Ureter (tissue), 1 donor: Measurements from ENCODE around the gene SULT1C2. TPM values are rescaled to one million over a fixed set of nuclear protein-coding genes. Genes with fewer than 3 reads are reported as not detected.
A peak's percentile ranks its signal among the peaks of the same experiment; 100 is the strongest.
"Not testable (repeated sequence)": the region's sequence is repeated elsewhere in the genome, so short reads cannot be mapped to it uniquely, and the experiment has no call there.

Source experiments
- DNase-seq: peaks from one replicate; pipeline ENCODE4 v3.0.0-alpha.2; 2020; ENCODE audit warnings: low spot score
- total RNA-seq: library from RNA; stranded (reverse); gene quantifications from one replicate; pipeline ENCODE4 v1.2.4, GENCODE V29; 2023
- donor health status: DM: yes; HTN: yes; CAD: no.

Gene SULT1C2
- 4.1 TPM for total RNA-seq

DNA sequence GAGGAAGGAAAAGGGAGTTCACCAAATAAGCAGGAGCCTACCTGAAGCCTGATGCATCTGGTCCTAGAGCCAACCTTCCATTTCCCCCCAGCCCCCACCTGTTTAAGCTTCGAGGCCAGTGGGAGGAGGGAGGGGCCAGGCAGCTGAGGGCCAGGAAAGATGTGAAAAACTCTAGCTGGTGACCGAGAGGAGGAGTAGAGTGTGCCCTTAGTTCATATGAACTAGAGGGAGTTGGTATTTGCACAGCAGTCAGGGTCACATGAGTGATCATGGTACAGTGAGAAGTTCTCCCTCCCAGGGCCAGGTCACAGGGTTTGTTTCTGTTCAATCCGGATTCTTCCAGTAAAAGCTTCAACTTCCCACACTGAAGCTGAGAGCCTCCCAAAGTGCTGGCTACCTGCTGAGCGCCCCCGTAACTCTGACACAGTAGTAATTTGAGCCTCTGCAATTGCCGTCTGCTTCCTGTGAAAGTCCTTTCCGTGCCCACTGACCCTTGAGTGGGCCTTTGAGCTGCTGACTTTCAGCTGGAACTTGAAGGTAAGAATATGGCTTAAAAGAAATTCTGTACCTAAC lies at the start of gene SULT1C2:
SULT1C2 (plus strand) TSS at position 362 of the 573 bp plus-strand sequence. CDS start 4,773 bp downstream, outside the sequence.
- peak; percentile 54 for DNase-seq

DNA sequence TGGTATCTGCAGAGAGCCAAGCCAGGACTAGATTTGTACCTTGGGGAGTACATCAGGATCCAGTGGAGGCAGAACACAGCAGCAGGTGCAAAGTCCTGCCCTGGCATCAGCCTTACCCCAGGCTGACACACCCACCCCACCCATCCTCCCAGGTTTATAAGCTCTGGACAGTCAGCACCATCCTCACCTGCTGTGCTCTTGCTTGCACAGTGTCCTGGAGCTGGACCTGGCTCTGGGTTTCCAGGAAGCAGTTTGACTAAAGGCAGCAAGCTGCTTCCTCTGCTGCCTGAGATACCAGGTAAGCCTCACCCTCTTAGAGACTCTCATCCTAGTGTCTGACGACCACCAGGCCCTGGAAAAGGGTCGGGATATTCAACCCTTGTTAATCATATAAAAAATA lies 48.9 kb upstream of the SULT1C2 start, which contains the start of gene SULT1C3:
SULT1C3 (plus strand) TSS at position 183 of the 400 bp plus-strand sequence. CDS start 7,227 bp downstream, outside the sequence.
- DNase-seq, result no peak

DNA sequence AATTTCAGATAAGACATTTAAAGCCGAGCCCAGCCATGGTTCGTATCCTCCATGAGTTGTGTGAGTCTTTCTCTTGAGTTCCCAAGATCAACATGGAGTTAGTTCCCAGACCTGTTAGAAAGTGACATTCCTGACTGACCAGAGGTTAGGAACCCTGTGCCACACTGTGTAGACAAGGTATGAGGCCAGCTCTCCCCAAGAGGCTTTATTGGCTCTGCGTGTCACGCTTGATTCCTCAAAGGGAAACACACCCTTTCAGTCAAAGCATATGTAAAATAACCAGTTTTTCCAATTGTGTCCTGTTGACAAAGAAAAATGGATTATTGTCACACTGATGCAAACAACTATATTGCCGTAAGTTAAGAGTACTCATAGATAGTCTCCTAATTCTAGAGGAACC lies 47.7 kb upstream of the SULT1C2 start:
- no peak for DNase-seq

DNA sequence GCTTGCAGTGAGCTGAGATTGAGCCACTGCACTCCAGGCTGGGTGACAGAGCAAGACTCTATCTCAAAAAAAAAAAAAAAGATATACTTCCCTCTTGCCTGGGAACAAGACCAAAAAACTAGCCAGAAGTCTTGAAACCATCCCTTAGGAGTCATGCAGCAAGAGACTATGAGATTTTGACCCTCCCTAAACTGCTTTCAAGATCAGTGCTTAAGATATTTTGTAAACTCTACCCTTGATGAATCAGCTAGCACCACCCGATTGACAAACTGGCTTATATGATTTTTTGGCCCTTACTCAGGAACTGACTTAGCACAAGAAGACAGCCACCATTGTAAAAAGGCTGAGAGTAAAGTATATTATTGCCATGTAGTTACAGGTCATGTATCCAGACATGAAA lies 45.1 kb upstream of the SULT1C2 start:
- DNase-seq, result no peak

GRCh38 chr2:108244667-108245414 lies 43.9 kb upstream of the SULT1C2 start:
- no peak for DNase-seq

DNA sequence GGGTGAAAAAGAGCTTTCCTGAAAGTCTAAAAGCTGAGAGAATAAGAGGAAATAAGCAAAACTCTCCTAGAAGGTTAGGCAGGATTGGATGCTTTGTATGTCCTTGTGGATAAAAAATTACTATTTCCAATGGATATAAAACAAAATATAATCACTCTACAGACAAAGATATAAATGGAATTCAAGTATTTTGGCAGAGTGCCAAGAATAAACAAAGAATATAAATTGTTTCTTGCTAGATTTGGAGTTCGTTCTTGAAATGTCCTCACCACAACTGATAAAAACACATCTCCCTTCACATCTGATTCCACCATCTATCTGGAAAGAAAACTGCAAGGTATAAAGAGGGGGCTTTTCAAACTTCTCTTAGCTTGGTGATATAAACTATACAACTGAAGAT lies 35.6 kb upstream of the SULT1C2 start:
- no peak for DNase-seq

DNA sequence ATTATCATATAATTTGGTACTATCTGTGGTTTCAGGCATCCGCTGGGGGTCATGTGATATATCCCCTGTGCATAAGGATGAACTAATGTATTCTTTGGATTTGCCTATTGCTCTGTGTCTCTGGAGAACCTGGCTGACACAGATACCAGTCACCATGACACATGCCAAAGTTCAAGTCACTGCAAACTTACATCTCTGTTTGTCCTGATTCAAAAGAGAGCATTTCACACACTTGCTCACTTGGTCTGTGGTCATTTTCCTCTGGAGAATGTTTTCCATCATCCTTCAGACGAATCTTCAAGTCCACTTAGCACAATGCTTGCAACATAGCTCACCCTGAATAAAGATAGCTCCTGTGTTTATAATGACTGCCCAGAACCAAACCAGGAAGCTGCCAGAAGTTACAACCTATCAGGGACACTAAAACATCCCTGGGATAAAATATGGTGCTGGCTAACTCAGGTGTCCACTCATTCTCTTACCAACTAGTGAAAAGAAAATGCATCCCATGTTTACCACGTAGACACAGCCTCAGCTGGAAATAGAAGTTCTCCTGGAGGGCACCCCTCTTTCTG lies 30.9 kb upstream of the SULT1C2 start:
- DNase-seq, result no peak

- no peak for DNase-seq
Measured at GRCh38 chr2:108260773-108261172, 27.9 kb upstream of the SULT1C2 start.

- no peak for DNase-seq
Measured at GRCh38 chr2:108262036-108262435, 26.7 kb upstream of the SULT1C2 start.

- DNase-seq, result no peak
Measured at GRCh38 chr2:108263401-108263800, 25.3 kb upstream of the SULT1C2 start.

DNA sequence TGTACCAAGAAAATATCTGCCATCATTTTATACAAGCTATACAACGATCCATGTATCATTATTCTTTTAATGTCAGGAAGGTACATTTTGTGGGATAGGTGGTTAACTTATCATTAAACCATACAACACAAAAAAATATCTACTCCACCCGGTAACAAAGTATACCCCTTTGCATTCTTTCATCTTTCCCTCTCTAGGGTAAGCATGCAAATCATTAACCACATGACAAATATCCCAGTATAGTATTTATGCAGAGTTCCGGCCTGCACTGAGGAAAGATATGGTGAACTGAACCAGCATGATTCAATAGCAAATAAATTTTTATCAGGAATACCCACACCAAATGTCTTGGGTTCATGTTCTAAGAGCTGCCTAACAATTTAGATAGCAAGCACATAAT lies 22.5 kb upstream of the SULT1C2 start:
- DNase-seq, result no peak

DNA sequence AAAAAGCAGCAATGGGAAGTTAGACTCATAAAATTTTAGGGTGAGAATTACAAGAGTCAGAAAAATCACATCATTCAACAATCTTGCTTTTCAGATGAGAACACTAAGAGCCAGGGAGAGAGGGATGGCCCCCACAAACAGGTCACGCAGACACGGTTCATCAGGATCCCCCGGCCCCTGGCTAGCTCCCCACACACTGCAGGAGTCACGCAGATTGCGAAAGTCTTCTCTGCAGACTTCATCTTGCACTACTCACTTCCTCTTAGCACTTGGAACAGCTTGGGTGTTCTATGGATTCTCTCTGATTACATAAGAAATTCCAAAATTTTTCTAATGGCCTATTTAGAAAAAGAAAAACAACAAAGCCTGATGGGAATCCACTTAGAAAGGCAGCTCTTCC lies 21.6 kb upstream of the SULT1C2 start:
- no peak for DNase-seq

GRCh38 chr2:108268001-108268400 lies 20.7 kb upstream of the SULT1C2 start:
- DNase-seq, result no peak

DNA sequence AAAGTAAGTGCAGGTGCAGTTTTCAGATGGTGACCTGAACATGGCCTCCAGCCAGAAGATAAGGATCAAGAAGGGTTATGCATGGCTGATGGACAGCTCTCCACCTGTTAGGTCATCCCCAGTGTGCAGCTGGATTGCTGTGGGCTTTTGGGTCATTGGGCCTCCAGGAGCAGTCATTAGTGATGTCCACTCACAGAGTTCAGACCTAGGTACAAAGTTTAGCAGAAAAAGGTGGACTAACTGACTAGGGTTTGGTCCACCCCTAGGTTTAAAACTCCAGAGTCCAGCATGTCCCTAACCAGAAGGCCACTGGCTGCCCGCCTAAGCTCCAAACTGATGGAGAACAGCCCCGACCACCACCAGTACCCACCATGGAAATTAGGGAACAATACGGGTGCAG lies 18.3 kb upstream of the SULT1C2 start:
- DNase-seq, result no peak

- no peak for DNase-seq
Measured at GRCh38 chr2:108270768-108271506, 17.8 kb upstream of the SULT1C2 start.

- DNase-seq, result no peak
Measured at GRCh38 chr2:108271691-108272253, 16.9 kb upstream of the SULT1C2 start.

DNA sequence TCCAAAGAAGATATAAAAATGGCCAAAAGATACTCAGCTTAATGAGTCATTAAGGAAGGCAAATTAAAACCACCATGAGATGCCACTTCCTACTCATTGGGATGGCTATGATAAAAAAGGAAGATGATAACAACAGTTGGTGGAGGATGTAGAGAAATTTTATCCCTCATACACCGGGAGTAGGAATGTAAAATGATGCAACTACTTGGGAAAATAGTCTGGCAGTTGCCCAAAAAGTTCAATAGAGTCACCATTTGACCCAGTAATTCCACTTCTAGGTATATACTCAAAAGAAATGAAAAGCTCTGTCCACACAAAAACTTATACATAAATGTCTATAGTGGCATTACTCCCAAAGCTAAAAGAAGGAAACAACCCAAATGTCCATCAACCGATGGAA lies 10.1 kb upstream of the SULT1C2 start:
- DNase-seq, result no peak

GRCh38 chr2:108279468-108279867 lies 9.2 kb upstream of the SULT1C2 start:
- no peak for DNase-seq

GRCh38 chr2:108280466-108280865 lies 8.2 kb upstream of the SULT1C2 start:
- DNase-seq, result no peak

GRCh38 chr2:108284566-108284965 lies 4.1 kb upstream of the SULT1C2 start:
- not testable (repeated sequence) for DNase-seq

- no peak for DNase-seq
Measured at GRCh38 chr2:108285616-108286015, 3.1 kb upstream of the SULT1C2 start.

DNA sequence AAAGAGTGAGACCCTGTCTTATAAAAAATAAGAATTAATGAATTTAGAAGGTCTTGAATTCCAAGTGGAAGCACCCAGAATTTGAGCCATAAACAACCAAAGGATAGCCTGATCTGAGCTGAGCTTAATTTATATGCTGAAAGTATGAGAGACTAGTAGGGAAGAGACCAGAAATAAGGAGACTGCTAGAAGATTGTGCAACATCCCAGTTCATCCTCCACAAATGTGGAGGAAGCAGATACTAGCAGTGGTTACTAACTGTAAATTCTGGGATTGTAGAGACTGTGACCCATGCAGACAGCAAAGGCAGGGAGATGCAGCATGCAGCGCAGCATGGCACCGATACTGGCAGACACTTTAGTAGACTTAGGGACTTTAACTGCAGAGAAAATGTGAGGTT lies 1.5 kb upstream of the SULT1C2 start:
- no peak for DNase-seq
